SK-N-SH treated with all-trans-retinoic acid at 6 μM for 48 hours (cell line): ENCODE measurements around the gene CPNE4.
A peak's percentile ranks its signal among the peaks of the same experiment; 100 is the strongest.

ENCODE experiments used
- ATAC-seq: fragments of 200-7000 bp; cut with Tn5 transposase; 3 replicates; pipeline ENCODE4 v1.9.1; 2020; ENCODE audit warnings: mild to moderate bottlenecking, moderate library complexity
- ARNTL ChIP-seq: fragments of 450-650 bp; formaldehyde crosslinking; IDR thresholded peaks from 2 replicates; pipeline ENCODE4 v1.5.0; 2020; ENCODE audit warnings: low read depth, mild to moderate bottlenecking, moderate library complexity, borderline replicate concordance
- BACH2 ChIP-seq: fragments of 250-450 bp; sonication (Bioruptor Pico); IDR thresholded peaks from 2 replicates; pipeline ENCODE4 v1.9.0; 2021; ENCODE audit warnings: mild to moderate bottlenecking, borderline replicate concordance
- CSDC2 ChIP-seq: fragments of 250-450 bp; sonication (Bioruptor Pico); IDR thresholded peaks from 2 replicates; pipeline ENCODE4 v1.5.0; 2020; ENCODE audit warnings: mild to moderate bottlenecking, moderate library complexity
- ESRRG ChIP-seq: fragments of 250-450 bp; sonication (Bioruptor Pico); IDR thresholded peaks from 2 replicates; pipeline ENCODE4 v1.6.1; 2021; ENCODE audit warnings: mild to moderate bottlenecking
- GLIS3 ChIP-seq: fragments of 250-450 bp; sonication (Bioruptor Pico); IDR thresholded peaks from 2 replicates; pipeline ENCODE4 v1.5.0; 2020; ENCODE audit warnings: mild to moderate bottlenecking, moderate library complexity
- ISL1 ChIP-seq: fragments of 250-450 bp; sonication (Bioruptor Pico); IDR thresholded peaks from 2 replicates; pipeline ENCODE4 v2.1.2; 2022; ENCODE audit warnings: mild to moderate bottlenecking, moderate library complexity
- OSR1 ChIP-seq: fragments of 250-450 bp; sonication (Bioruptor Pico); IDR thresholded peaks from 2 replicates; pipeline ENCODE4 v1.8.0; 2022; ENCODE audit warnings: moderate library complexity, mild to moderate bottlenecking, inconsistent platforms
- PPARA ChIP-seq: fragments of 250-450 bp; sonication (Bioruptor Pico); IDR thresholded peaks from 2 replicates; pipeline ENCODE4 v1.5.0; 2020; ENCODE audit warnings: mild to moderate bottlenecking, borderline replicate concordance
- RARB ChIP-seq: fragments of 250-450 bp; sonication (Bioruptor Pico); IDR thresholded peaks from 2 replicates; pipeline ENCODE4 v1.8.0; 2021; ENCODE audit warnings: mild to moderate bottlenecking, moderate library complexity
- SNAI2 ChIP-seq: fragments of 250-450 bp; sonication (Bioruptor Pico); IDR thresholded peaks from 2 replicates; pipeline ENCODE4 v1.5.0; 2020; ENCODE audit warnings: mild to moderate bottlenecking, moderate library complexity
- TCF4 ChIP-seq: fragments of 250-450 bp; sonication (Bioruptor Pico); IDR thresholded peaks from 2 replicates; pipeline ENCODE4 v1.8.0; 2021; ENCODE audit warnings: mild to moderate bottlenecking, moderate library complexity, borderline replicate concordance
- TOX ChIP-seq: fragments of 250-450 bp; sonication (Bioruptor Pico); IDR thresholded peaks from 2 replicates; pipeline ENCODE4 v1.8.0; 2021; ENCODE audit warnings: mild to moderate bottlenecking, moderate library complexity, borderline replicate concordance
- ZC3H10 ChIP-seq: fragments of 250-450 bp; sonication (Bioruptor Pico); IDR thresholded peaks from 2 replicates; pipeline ENCODE4 v1.5.1; 2021; ENCODE audit warnings: mild to moderate bottlenecking, moderate library complexity
- ZFP3 ChIP-seq: fragments of 250-450 bp; sonication (Bioruptor Pico); IDR thresholded peaks from 2 replicates; pipeline ENCODE4 v1.5.0; 2020; ENCODE audit warnings: mild to moderate bottlenecking, moderate library complexity
- ZFP30 ChIP-seq: fragments of 450-650 bp; formaldehyde crosslinking; IDR thresholded peaks from 2 replicates; pipeline ENCODE4 v1.5.0; 2022; ENCODE audit warnings: mild to moderate bottlenecking, moderate library complexity
- ZNF565 ChIP-seq: fragments of 450-650 bp; formaldehyde crosslinking; conservative IDR thresholded peaks from 2 replicates; pipeline ENCODE4 v1.5.0; 2020; ENCODE audit warnings: low read depth, mild to moderate bottlenecking, moderate library complexity
- ZNF70 ChIP-seq: fragments of 450-650 bp; formaldehyde crosslinking; IDR thresholded peaks from 2 replicates; pipeline ENCODE4 v1.5.0; 2020; ENCODE audit warnings: mild to moderate bottlenecking, moderate library complexity
- TF ChIP-seq, protein P1 (sequence below): fragments of 250-450 bp; sonication (Bioruptor Pico); IDR thresholded peaks from 2 replicates; pipeline ENCODE4 v1.8.0; 2021; ENCODE audit warnings: low read depth, mild to moderate bottlenecking, moderate library complexity, borderline replicate concordance
- TF ChIP-seq, protein P2 (sequence below): fragments of 250-450 bp; sonication (Bioruptor Pico); IDR thresholded peaks from 2 replicates; pipeline ENCODE4 v1.5.1; 2020; ENCODE audit warnings: low read depth, mild to moderate bottlenecking, moderate library complexity
- TF ChIP-seq, protein P3 (sequence below): fragments of 250-450 bp; sonication (Bioruptor Pico); IDR thresholded peaks from 2 replicates; pipeline ENCODE4 v1.5.1; 2021; ENCODE audit warnings: mild to moderate bottlenecking, moderate library complexity
- TF ChIP-seq, protein P4 (sequence below): fragments of 250-450 bp; sonication (Bioruptor Pico); IDR thresholded peaks from 2 replicates; pipeline ENCODE4 v1.8.0; 2020; ENCODE audit warnings: mild to moderate bottlenecking, moderate library complexity, borderline replicate concordance

Gene CPNE4

DNA sequence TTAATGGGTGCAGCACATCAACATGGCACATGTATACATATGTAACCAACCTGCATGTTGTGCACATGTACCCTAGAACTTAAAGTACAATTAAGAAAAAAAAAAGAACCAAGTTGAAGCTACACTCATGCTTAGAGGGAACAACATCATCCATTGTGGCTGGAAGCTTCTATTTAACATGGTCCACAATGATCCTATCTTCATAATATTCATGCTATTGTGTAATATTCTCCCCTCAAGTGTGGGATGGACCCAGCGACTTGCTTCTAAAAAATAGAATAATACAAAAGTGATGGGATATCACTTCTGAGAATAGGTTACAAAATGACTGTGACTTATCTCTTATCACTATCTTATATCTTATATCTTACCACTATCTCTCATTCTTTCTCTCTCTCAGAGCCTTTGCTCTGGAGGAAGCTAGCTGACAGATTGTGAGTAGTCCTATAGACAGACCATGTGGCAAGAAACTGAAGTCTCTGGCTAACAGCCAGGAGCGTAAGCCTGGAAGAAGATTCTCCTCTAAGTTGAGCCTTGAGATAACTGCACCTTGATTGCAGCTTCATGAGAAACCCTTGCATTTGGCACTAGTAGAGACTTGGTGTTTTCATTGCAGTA lies 333.6 kb downstream of the CPNE4 start:
- ATAC-seq, result no peak

DNA sequence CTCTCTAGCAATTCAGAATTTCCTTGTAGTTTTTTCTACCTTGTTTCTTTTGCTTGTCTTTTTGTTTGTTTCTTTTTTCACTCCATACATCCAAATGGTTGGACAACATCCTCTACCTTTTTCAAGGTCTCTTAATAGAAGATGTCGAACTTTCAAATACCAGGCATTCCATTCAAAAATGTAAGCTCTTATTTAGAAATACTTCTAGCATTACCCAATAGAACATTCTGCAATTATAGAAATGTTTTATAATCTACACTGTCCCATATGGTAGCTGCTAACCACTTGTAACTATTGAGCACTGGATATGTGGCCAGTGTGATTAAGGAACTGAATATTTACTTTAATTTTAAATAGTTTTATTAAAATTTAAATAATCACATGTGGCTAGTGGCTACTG lies 335.8 kb downstream of the CPNE4 start:
- ATAC-seq, result no peak

More for the DNA sequence above, 333.6 kb downstream of the CPNE4 start:
- TF ChIP-seq TCF4 (CRISPR knock-in tag) (no peak), PPARA (CRISPR knock-in tag) (no peak), ZFP30 (CRISPR knock-in tag) (no peak), ZNF565 (no peak), GLIS3 (CRISPR knock-in tag) (no peak), SNAI2 (CRISPR knock-in tag) (no peak), OSR1 (CRISPR knock-in tag) (no peak), ZNF70 (no peak), ZFP3 (no peak)
- TF ChIP-seq, protein P1, sequence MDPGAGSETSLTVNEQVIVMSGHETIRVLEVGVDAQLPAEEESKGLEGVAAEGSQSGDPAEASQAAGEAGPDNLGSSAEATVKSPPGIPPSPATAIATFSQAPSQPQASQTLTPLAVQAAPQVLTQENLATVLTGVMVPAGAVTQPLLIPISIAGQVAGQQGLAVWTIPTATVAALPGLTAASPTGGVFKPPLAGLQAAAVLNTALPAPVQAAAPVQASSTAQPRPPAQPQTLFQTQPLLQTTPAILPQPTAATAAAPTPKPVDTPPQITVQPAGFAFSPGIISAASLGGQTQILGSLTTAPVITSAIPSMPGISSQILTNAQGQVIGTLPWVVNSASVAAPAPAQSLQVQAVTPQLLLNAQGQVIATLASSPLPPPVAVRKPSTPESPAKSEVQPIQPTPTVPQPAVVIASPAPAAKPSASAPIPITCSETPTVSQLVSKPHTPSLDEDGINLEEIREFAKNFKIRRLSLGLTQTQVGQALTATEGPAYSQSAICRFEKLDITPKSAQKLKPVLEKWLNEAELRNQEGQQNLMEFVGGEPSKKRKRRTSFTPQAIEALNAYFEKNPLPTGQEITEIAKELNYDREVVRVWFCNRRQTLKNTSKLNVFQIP (CRISPR knock-in tag), result no peak
- TF ChIP-seq, protein P2, sequence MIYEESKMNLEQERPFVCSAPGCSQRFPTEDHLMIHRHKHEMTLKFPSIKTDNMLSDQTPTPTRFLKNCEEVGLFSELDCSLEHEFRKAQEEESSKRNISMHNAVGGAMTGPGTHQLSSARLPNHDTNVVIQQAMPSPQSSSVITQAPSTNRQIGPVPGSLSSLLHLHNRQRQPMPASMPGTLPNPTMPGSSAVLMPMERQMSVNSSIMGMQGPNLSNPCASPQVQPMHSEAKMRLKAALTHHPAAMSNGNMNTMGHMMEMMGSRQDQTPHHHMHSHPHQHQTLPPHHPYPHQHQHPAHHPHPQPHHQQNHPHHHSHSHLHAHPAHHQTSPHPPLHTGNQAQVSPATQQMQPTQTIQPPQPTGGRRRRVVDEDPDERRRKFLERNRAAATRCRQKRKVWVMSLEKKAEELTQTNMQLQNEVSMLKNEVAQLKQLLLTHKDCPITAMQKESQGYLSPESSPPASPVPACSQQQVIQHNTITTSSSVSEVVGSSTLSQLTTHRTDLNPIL (CRISPR knock-in tag), result no peak

DNA sequence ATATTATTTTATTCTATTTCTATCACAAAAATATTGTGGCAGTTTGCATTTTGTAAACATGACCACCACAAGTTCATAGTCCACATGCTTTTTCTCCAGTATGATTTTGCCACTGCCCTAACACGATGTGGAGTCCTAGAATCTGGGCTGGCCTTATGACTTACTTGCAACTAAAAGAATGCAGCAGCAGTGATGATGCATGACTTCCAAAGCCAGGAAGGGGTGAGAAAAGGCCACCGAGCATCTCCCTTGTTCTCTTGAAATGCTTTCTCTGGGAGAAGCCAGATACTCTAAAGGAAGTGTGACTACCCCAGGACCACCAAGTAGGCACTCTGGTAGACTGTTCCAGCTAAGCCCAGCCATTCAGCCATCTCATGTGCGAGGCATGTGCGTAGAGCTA lies 340.4 kb downstream of the CPNE4 start:
- no peak for ATAC-seq
- TF ChIP-seq PPARA (CRISPR knock-in tag), result no peak
- no peak for TF ChIP-seq RARB
- no peak for TF ChIP-seq ZFP3
- no peak for TF ChIP-seq BACH2 (CRISPR knock-in tag)
- TF ChIP-seq, protein P1 (CRISPR knock-in tag), result no peak
- no peak for TF ChIP-seq GLIS3 (CRISPR knock-in tag)
- TF ChIP-seq, protein P3, sequence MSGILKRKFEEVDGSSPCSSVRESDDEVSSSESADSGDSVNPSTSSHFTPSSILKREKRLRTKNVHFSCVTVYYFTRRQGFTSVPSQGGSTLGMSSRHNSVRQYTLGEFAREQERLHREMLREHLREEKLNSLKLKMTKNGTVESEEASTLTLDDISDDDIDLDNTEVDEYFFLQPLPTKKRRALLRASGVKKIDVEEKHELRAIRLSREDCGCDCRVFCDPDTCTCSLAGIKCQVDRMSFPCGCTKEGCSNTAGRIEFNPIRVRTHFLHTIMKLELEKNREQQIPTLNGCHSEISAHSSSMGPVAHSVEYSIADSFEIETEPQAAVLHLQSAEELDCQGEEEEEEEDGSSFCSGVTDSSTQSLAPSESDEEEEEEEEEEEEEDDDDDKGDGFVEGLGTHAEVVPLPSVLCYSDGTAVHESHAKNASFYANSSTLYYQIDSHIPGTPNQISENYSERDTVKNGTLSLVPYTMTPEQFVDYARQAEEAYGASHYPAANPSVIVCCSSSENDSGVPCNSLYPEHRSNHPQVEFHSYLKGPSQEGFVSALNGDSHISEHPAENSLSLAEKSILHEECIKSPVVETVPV (CRISPR knock-in tag), result no peak
- TF ChIP-seq ZNF565, result no peak
- TF ChIP-seq TCF4 (CRISPR knock-in tag), result no peak
- TF ChIP-seq ZFP30 (CRISPR knock-in tag), result no peak
- no peak for TF ChIP-seq ZC3H10
- TF ChIP-seq ISL1 (CRISPR knock-in tag), result no peak
- no peak for TF ChIP-seq CSDC2 (CRISPR knock-in tag)
- TF ChIP-seq, protein P4, sequence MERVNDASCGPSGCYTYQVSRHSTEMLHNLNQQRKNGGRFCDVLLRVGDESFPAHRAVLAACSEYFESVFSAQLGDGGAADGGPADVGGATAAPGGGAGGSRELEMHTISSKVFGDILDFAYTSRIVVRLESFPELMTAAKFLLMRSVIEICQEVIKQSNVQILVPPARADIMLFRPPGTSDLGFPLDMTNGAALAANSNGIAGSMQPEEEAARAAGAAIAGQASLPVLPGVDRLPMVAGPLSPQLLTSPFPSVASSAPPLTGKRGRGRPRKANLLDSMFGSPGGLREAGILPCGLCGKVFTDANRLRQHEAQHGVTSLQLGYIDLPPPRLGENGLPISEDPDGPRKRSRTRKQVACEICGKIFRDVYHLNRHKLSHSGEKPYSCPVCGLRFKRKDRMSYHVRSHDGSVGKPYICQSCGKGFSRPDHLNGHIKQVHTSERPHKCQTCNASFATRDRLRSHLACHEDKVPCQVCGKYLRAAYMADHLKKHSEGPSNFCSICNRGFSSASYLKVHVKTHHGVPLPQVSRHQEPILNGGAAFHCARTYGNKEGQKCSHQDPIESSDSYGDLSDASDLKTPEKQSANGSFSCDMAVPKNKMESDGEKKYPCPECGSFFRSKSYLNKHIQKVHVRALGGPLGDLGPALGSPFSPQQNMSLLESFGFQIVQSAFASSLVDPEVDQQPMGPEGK (CRISPR knock-in tag), result no peak
- TF ChIP-seq ZNF70, result no peak
- TF ChIP-seq TOX (CRISPR knock-in tag), result no peak
- TF ChIP-seq ESRRG, result no peak

More for the DNA sequence above, 335.8 kb downstream of the CPNE4 start:
- TF ChIP-seq CSDC2 (CRISPR knock-in tag), result no peak
- 0 out of 2 replicates have a peak, but pooled peaks have one; percentile 17 for TF ChIP-seq ISL1 (CRISPR knock-in tag)
- no peak for TF ChIP-seq ZNF70
- no peak for TF ChIP-seq OSR1 (CRISPR knock-in tag)
- TF ChIP-seq SNAI2 (CRISPR knock-in tag), result no peak
- TF ChIP-seq TCF4 (CRISPR knock-in tag), result no peak
- no peak for TF ChIP-seq ARNTL (CRISPR knock-in tag)
- no peak for TF ChIP-seq PPARA (CRISPR knock-in tag)
- TF ChIP-seq, all 23 proteins: peak for 1
